ENCODE results near the gene IMP4. TPM values are rescaled to one million over a fixed set of nuclear protein-coding genes. Genes with fewer than 3 reads are reported as not detected.
A peak's percentile ranks its signal among the peaks of the same experiment; 100 is the strongest.

The IMP4 gene
- total RNA-seq, 2 experiments from 2014 or later = 80.7 to 88.6 TPM

DNA sequence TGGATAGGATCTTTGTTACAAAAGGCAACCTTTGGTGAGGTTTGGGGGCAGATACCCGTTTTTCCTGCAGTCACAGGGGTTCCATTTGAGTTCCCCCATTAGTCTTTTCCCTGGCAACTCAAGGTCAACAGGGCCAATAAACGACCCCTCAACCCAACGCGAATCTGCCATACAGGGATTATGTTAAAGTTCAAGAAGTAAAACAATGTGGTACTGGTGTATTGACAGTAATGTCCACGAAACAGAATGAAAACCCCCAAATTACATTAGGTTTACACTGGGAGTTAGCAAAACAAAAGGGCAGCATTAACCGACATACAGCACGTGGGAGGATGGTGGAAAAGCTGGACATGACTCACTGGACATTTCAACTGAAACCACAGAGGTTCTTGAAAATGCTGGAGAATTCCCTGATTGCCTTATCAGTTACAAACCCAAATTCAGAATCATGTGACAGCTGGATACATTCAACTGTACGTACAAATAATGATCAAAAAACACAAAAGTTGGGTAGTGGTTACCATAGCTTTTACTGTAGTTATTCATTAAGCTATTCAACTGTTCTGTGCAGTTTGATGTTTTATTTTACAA lies 4.9 kb upstream of the IMP4 start:
- Mint-ChIP-seq H3K9me3 (ENCODE audit: insufficient read depth) (no peaks in the 10 kb centered on the region), H3K36me3 (ENCODE audit: low read depth) (peaks cover 32% of the 10 kb centered on the region), H3K4me3 (no peak overlapping the region), H3K4me1 (ENCODE audit: low read depth) (peaks cover 25% of the 10 kb centered on the region), H3K27me3 (ENCODE audit: low read depth) (peaks cover 2% of the 10 kb centered on the region), H3K27ac (no peak overlapping the region)
- DNase-seq (no peak), ATAC-seq (no peak)
- ChIA-PET POLR2A (no interaction called here), CTCF (interaction anchor here (0.8 to 1.4 kb wide), 3 partner anchors 17 to 156 kb away, joined by 3 to 4 read pairs (median 4); partner anchors contain the start of genes PTPN18 and SMPD4)

DNA sequence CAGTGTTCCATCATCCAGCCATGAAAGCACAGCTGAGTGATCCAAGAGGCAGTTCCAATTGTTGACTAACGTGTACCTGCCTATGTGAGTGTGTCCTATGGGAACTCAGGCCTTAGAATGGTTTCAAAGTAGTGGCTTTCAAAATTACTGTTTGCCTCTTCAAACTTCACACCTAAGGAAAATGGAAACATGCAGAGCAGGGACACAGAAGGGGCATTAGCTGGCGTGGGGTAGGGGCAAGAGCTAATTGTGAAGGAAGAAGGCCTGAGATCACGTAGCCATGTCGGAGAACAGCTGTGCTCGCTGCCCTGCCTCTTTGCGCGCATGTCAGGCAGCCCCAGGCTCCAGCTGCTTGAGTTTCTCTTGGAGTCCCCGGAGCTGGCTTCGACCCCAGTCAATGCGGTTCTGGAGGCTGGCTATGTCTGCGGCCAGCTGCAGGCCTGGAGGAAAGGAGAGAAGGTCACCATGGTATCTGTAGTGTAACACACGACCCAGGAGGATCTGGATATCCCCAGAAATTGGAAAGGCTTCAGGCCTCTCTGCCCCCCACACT lies 3.8 kb upstream of the IMP4 start:
- H3K9me3 Mint-ChIP-seq (ENCODE audit: insufficient read depth) = no peaks in the 10 kb centered on the region
- ChIA-PET POLR2A (no interaction called here), CTCF (interaction anchor here (1.4 kb wide), 1 partner anchor 39 kb away, joined by 4 read pairs; no protein-coding TSS in a partner anchor)
- no peak overlapping the region for H3K4me3 Mint-ChIP-seq
- ATAC-seq (no peak), DNase-seq (no peak)
- no peak overlapping the region for H3K27ac Mint-ChIP-seq
- peaks cover 31% of the 10 kb centered on the region for H3K4me1 Mint-ChIP-seq (ENCODE audit: low read depth)
- peaks cover 36% of the 10 kb centered on the region for H3K36me3 Mint-ChIP-seq (ENCODE audit: low read depth)
- peaks cover 2% of the 10 kb centered on the region for H3K27me3 Mint-ChIP-seq (ENCODE audit: low read depth)

DNA sequence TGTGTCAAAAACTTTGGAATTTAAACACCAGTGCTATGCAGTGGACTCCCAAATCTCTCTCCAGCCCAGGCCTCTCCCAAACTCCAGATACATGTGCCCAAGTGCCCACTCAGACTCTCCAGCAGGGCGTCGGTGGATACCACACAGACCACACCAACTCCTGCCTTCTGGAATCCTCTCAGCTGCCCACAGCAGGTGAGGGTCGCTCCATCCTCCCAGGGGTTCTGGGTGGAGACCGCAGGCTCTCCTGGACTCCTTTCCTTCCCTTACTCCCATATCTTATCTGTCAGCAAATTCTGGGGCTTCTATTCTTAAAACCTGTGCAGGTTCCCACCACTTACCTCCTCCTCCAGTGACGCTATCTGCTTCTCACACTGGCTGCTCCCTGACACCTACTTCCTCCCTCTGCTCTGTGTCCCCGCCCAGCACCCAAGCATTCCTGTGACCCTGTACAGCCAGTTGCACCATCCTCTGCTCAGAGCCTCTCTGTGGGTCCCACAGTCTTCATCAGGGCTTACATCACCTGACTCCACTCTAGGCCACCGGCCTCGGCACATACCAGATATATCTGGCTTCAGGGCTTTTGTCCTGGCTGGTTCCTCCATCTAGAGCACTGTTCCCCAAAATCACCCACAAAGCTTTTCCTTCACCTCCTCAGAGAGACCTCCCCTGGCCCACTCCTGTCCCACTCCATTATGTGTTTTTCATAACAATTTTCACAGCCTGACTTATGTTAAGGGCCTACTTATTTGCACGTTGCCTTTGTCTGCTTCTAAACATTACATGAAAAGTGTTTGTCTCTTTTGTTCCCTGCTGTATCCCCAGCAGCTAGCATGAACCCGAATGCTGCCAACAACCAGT lies 2.6 kb upstream of the IMP4 start:
- H3K36me3 Mint-ChIP-seq (ENCODE audit: low read depth) = peaks cover 45% of the 10 kb centered on the region
- H3K27ac Mint-ChIP-seq = no peak overlapping the region
- ATAC-seq (no peak), DNase-seq (no peak)
- CTCF ChIA-PET = interaction anchor here (1.0 to 4.5 kb wide), 2 partner anchors 8 to 33 kb away, joined by 3 to 64 read pairs; no protein-coding TSS in a partner anchor
- H3K9me3 Mint-ChIP-seq (ENCODE audit: insufficient read depth) = no peaks in the 10 kb centered on the region
- POLR2A ChIA-PET = no interaction called here
- H3K4me1 Mint-ChIP-seq (ENCODE audit: low read depth) = peaks cover 44% of the 10 kb centered on the region
- H3K4me3 Mint-ChIP-seq = no peak overlapping the region
- H3K27me3 Mint-ChIP-seq (ENCODE audit: low read depth) = no peaks in the 10 kb centered on the region

DNA sequence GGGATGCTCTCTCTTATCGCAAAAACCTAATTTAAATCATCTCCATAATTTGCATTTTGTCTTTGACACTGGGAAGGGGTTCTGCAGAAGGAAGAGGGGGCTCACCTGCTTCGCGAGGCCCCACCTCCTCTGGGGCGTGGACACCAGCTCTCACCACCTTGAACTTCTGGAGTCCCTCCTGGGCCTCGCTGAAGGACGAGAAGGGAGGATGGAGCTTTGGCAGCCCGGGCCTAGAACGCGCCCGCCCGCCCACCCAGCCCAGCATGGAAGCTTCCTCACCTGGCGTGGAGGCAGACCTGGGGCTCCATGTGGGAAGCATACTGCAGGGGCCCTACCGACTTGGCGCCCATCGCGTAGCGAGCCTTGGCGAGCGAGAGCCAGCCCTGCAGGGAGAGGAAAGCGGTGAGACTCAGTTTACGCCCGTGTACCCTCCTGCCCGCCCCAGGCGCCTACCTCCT lies 1.1 kb upstream of the IMP4 start:
- peak overlapping the region; percentile 100 for H3K27ac Mint-ChIP-seq
- H3K4me1 Mint-ChIP-seq (ENCODE audit: low read depth) = peaks cover 47% of the 10 kb centered on the region
- H3K9me3 Mint-ChIP-seq (ENCODE audit: insufficient read depth) = no peaks in the 10 kb centered on the region
- H3K27me3 Mint-ChIP-seq (ENCODE audit: low read depth) = no peaks in the 10 kb centered on the region
- POLR2A ChIA-PET = interaction anchor here (0.6 to 3.8 kb wide), 10 partner anchors 8 to 161 kb away, joined by 3 to 31 read pairs (median 13); partner anchors contain the start of gene SMPD4
- ATAC-seq = no peak
- peak; percentile 42 for DNase-seq
- H3K36me3 Mint-ChIP-seq (ENCODE audit: low read depth) = peaks cover 58% of the 10 kb centered on the region
- CTCF ChIA-PET = interaction anchor here (0.8 to 4.5 kb wide), 7 partner anchors 9 to 465 kb away, joined by 3 to 64 read pairs (median 13); partner anchors contain the start of genes MZT2B, PTPN18 and SMPD4
- peak overlapping the region; percentile 100 for H3K4me3 Mint-ChIP-seq

DNA sequence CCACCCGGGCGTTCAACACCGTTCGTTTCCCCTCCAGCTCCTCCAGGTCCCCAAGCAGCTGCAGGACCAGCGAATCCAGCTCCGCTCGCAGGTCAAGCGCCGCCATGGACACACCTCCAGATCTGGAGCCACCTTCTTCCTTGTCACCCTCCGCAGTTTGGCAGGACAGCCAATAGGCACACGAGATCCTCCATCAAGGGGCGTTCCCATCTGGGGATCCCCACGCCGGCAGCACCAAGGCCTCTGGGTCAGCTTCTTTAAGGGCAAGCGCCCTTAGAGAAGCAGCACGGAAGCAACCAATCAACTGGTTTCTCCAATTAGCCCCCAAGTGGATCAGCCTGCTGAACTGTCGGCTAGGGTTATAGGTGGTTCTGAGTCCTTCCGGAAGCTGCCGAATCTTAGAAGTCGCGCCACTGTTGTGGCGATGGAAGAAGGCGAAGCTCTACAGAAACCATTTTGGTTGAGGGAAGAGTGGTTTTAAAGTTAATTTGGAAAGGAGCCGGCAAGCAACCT lies 621 bp upstream of the IMP4 start:
- ChIA-PET POLR2A (interaction anchor here (0.6 to 3.8 kb wide), 12 partner anchors 9 to 1151 kb away, joined by 3 to 31 read pairs (median 12); partner anchors contain the start of gene SMPD4), CTCF (interaction anchor here (0.8 to 4.5 kb wide), 7 partner anchors 10 to 465 kb away, joined by 3 to 64 read pairs (median 13); partner anchors contain the start of genes MZT2B, PTPN18 and SMPD4)
- peaks cover 63% of the 10 kb centered on the region for H3K36me3 Mint-ChIP-seq (ENCODE audit: low read depth)
- peak; percentile 89 for DNase-seq
- peak; percentile 84 for ATAC-seq
- H3K27ac Mint-ChIP-seq = peak overlapping the region; percentile 100
- H3K4me1 Mint-ChIP-seq (ENCODE audit: low read depth) = peaks cover 48% of the 10 kb centered on the region
- H3K27me3 Mint-ChIP-seq (ENCODE audit: low read depth) = no peaks in the 10 kb centered on the region
- peak overlapping the region; percentile 100 for H3K4me3 Mint-ChIP-seq
- no peaks in the 10 kb centered on the region for H3K9me3 Mint-ChIP-seq (ENCODE audit: insufficient read depth)

DNA sequence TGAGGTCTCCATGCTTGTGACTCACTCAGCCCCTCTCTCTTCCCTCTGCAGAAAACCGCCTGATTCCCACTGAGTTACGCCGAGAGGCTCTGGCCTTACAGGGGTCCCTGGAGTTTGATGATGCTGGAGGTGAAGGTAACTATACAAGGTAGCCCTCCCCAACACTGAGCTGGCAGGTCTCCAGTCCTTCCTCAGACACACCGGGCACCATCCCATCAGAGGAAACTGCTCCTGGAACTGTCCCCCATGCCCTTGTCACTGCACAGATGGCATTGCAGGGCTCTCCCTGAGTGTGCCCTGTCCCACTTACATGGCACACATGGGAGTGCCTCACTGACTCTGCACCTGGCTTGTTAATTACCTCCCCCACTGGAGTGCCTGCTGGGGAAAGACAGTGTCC lies 1.9 kb downstream of the IMP4 start:
- H3K36me3 Mint-ChIP-seq (ENCODE audit: low read depth) = peaks cover 66% of the 10 kb centered on the region
- CTCF ChIA-PET = interaction anchor here (1.2 to 4.5 kb wide), 2 partner anchors 12 to 47 kb away, joined by 3 to 64 read pairs; no protein-coding TSS in a partner anchor
- no peak overlapping the region for H3K27ac Mint-ChIP-seq

DNA sequence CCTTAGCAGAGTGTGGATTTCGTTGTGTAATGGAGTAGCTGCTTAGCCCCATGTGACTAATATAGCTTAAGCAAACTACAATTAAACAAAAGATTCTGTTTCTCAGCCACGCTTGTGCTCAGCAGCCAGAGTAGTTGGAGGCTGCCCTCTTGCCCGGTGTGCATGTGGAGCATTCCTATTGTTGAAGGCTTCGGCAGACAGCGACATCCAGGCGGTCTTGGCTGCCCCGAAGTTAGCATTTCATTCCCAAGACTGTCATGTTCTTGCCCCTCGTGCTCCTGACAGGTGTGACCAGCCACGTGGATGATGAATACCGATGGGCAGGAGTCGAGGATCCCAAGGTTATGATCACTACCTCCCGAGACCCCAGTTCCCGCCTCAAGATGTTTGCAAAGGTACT lies 2.4 kb downstream of the IMP4 start:
- Mint-ChIP-seq H3K27ac (no peak overlapping the region), H3K27me3 (ENCODE audit: low read depth) (no peaks in the 10 kb centered on the region), H3K4me1 (ENCODE audit: low read depth) (peaks cover 38% of the 10 kb centered on the region), H3K4me3 (peak overlapping the region; percentile 100), H3K36me3 (ENCODE audit: low read depth) (peaks cover 62% of the 10 kb centered on the region), H3K9me3 (ENCODE audit: insufficient read depth) (no peaks in the 10 kb centered on the region)
- DNase-seq = no peak
- CTCF ChIA-PET = interaction anchor here (1.2 kb wide), 1 partner anchor 47 kb away, joined by 3 read pairs; no protein-coding TSS in a partner anchor
- POLR2A ChIA-PET = interaction anchor here (3.8 kb wide), 1 partner anchor 8 kb away, joined by 31 read pairs; no protein-coding TSS in a partner anchor
- no peak for ATAC-seq

More for the DNA sequence above, 1.9 kb downstream of the IMP4 start:
- ATAC-seq (no peak), DNase-seq (no peak)
- no peaks in the 10 kb centered on the region for H3K9me3 Mint-ChIP-seq (ENCODE audit: insufficient read depth)
- POLR2A ChIA-PET = interaction anchor here (3.8 kb wide), 1 partner anchor 9 kb away, joined by 31 read pairs; no protein-coding TSS in a partner anchor
- peaks cover 40% of the 10 kb centered on the region for H3K4me1 Mint-ChIP-seq (ENCODE audit: low read depth)
- H3K4me3 Mint-ChIP-seq = peak overlapping the region; percentile 100
- no peaks in the 10 kb centered on the region for H3K27me3 Mint-ChIP-seq (ENCODE audit: low read depth)

DNA sequence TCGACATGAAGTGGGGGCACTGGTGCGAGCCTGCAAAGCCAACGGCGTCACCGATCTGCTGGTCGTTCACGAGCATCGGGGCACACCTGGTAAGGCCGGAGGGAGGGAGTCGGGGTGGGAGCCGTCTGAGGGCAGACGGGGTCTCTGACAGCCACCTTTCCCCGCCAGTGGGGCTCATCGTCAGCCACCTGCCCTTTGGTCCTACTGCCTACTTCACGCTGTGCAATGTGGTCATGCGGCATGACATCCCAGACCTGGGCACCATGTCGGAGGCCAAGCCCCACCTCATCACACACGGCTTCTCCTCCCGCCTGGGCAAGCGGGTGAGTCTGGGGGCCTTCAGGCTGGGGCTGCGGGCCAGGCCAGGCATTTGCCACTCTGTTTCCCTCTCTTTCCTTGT lies 2.9 kb downstream of the IMP4 start:
- no peak for ATAC-seq
- no peaks in the 10 kb centered on the region for H3K9me3 Mint-ChIP-seq (ENCODE audit: insufficient read depth)
- H3K4me1 Mint-ChIP-seq (ENCODE audit: low read depth) = peaks cover 34% of the 10 kb centered on the region
- ChIA-PET CTCF (no interaction called here), POLR2A (no interaction called here)
- H3K27ac Mint-ChIP-seq = no peak overlapping the region
- peaks cover 58% of the 10 kb centered on the region for H3K36me3 Mint-ChIP-seq (ENCODE audit: low read depth)
- no peak overlapping the region for H3K4me3 Mint-ChIP-seq
- no peak for DNase-seq
- no peaks in the 10 kb centered on the region for H3K27me3 Mint-ChIP-seq (ENCODE audit: low read depth)

DNA sequence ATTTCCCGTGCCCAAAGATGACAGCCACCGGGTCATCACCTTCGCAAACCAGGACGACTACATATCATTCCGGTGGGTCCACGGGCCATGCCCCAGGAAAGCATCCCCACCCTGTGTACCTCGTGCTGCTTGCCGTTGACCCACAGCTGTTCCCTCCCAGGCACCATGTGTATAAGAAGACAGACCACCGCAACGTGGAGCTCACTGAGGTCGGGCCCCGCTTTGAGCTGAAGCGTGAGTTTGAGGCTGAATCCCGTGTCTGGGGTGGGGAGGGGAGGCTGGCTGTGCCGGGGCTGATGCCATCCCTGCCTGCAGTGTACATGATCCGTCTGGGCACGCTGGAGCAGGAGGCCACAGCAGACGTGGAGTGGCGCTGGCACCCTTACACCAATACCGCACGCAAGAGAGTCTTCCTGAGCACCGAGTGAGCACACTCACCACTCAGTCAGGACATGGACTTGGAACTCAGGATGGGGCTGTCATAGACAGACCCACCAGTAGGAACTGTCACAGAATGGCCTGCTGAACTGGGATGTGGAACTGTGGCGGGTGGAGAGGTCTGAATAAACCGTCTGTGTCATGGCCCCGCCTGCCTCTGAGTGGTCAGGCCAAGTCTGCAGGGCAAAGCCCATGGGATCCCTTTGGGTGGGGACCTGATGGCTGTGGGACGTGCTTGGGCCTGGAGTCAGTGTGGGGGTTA lies 3.5 kb downstream of the IMP4 start:
- H3K27me3 Mint-ChIP-seq (ENCODE audit: low read depth) = no peaks in the 10 kb centered on the region
- H3K4me1 Mint-ChIP-seq (ENCODE audit: low read depth) = peaks cover 31% of the 10 kb centered on the region
- ChIA-PET POLR2A (no interaction called here), CTCF (interaction anchor here (1.7 kb wide), 1 partner anchor 10 kb away, joined by 5 read pairs; the partner anchor contains the start of gene PTPN18)
- ATAC-seq (no peak), DNase-seq (no peak)
- H3K4me3 Mint-ChIP-seq = no peak overlapping the region
- H3K9me3 Mint-ChIP-seq (ENCODE audit: insufficient read depth) = no peaks in the 10 kb centered on the region
- peaks cover 56% of the 10 kb centered on the region for H3K36me3 Mint-ChIP-seq (ENCODE audit: low read depth)
- H3K27ac Mint-ChIP-seq = no peak overlapping the region

DNA sequence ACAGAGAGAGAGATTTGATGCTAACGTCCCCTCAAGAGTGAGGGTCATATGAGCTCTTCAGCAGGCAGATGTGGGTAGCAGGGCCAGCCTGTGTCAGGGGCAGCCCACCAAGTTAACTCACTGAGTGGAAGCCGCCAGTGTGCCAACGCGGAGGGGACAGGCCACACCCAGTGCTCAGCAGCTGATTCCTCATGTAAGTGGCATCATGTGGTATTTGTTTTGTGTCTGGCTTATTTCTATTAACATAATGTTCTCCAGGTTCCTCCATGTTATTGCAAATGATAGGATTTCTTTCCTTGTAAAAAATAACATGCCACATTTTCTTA lies 4.0 kb downstream of the IMP4 start:
- Mint-ChIP-seq H3K36me3 (ENCODE audit: low read depth) (peaks cover 53% of the 10 kb centered on the region), H3K9me3 (ENCODE audit: insufficient read depth) (no peaks in the 10 kb centered on the region), H3K27ac (no peak overlapping the region), H3K27me3 (ENCODE audit: low read depth) (no peaks in the 10 kb centered on the region), H3K4me3 (no peak overlapping the region), H3K4me1 (ENCODE audit: low read depth) (peaks cover 26% of the 10 kb centered on the region)
- ChIA-PET CTCF (interaction anchor here (1.7 kb wide), 1 partner anchor 9 kb away, joined by 5 read pairs; the partner anchor contains the start of gene PTPN18), POLR2A (no interaction called here)
- DNase-seq = no peak
- no peak for ATAC-seq
